HL-60 (cell line): ENCODE measurements around the gene XKR7.

Experiments used
- POLR2AphosphoS5 ChIP-seq: IDR thresholded peaks from 2 replicates; pipeline ENCODE4 v1.6.1; 2012; ENCODE audit warnings: low read depth
- SPI1 ChIP-seq: IDR thresholded peaks from 2 replicates; pipeline ENCODE4 v1.6.1; 2012; ENCODE audit warnings: low read depth, mild to moderate bottlenecking, borderline replicate concordance
- TF ChIP-seq, protein P1 (sequence below): IDR thresholded peaks from one replicate; pipeline ENCODE4 v1.5.1; 2011; ENCODE audit warnings: low read length, control low read depth, inconsistent platforms; ENCODE audit not compliant: insufficient read depth

DNA sequence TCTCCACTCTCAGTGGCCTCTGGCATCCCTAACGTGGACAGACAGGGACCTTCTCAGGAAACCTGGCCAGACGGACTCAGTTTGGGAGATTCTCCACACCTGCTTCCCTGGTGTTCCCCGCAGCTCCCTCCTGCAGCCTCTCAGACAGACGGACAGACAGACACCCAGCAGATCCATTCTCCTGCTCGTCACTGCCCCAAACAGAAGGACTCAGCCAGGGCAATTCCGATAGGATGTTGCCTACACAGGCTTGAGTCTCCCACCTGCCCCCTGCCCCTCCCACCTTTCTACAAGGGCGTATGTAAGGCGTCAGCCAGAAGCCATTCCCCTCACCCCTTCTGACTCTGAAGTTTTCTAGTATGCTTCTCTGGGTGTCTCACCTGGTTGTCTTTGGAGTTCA, 42.7 kb downstream of the XKR7 start:
- TF ChIP-seq, protein P1, sequence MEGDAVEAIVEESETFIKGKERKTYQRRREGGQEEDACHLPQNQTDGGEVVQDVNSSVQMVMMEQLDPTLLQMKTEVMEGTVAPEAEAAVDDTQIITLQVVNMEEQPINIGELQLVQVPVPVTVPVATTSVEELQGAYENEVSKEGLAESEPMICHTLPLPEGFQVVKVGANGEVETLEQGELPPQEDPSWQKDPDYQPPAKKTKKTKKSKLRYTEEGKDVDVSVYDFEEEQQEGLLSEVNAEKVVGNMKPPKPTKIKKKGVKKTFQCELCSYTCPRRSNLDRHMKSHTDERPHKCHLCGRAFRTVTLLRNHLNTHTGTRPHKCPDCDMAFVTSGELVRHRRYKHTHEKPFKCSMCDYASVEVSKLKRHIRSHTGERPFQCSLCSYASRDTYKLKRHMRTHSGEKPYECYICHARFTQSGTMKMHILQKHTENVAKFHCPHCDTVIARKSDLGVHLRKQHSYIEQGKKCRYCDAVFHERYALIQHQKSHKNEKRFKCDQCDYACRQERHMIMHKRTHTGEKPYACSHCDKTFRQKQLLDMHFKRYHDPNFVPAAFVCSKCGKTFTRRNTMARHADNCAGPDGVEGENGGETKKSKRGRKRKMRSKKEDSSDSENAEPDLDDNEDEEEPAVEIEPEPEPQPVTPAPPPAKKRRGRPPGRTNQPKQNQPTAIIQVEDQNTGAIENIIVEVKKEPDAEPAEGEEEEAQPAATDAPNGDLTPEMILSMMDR, result no peak
- TF ChIP-seq POLR2AphosphoS5 (no peak), SPI1 (no peak)
